ENCODE data around the gene PLXND1. TPM values are rescaled to one million over a fixed set of nuclear protein-coding genes. Genes with fewer than 3 reads are reported as not detected.

The PLXND1 gene
- polyA plus RNA-seq, 1 donor from 2014 or later = 0.05 TPM

DNA sequence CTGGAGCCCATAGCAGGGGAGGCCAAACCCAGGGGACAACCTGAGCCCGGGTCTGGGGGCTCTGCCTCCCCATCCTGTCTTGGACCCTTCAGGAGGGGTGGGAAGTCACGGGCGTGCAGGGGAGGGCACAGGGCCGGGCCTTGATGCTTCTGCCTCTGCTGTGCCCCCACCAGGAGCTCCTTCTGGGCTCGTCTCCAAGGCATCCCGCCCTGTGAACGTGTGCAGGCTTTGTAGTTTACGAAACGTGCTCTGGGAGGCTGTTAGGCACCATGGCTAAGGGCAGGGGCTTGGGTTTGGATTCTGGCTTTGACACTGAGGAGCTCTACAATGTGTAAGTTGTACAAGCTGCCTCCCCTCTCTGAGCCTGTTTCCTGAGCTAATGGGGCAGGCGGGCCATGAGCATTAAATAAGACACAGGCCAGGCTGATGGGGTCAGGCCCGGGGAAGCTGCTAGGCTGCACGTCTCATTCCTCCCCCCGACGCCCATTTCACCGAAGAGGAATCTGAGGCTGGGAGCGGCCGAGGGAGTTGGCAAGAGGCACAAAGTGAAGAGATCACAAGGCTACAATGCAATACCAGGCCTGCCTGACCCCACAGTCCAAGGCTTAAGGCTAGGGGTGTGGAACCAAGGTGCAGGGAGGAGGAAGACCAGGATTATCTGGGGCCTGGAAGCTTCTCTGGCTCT, 19.6 kb downstream of the PLXND1 start:
- Histone ChIP-seq H2AFZ (ENCODE audit: low read depth, low read length) (no peak overlapping the region), H3F3A (ENCODE audit: insufficient read depth, low read length, poor library complexity, severe bottlenecking) (no peaks in the 10 kb centered on the region), H3K4me2 (ENCODE audit: low read length) (no peak overlapping the region), H4K20me1 (ENCODE audit: insufficient read depth) (no peaks in the 10 kb centered on the region), H3K9me2 (ENCODE audit: insufficient read depth, low read length) (no peaks in the 10 kb centered on the region), H3K27me3 (ENCODE audit: insufficient read depth, low read depth, low read length) (no peaks in the 10 kb centered on the region), H3K36me3 (ENCODE audit: insufficient read depth, low read length) (no peaks in the 10 kb centered on the region), H3K27ac (ENCODE audit: low read length) (no peak overlapping the region), H3K9me3 (ENCODE audit: low read length) (no peaks in the 10 kb centered on the region), H3K9ac (ENCODE audit: low read length) (no peak overlapping the region), H3K79me2 (replicated peaks; ENCODE audit: insufficient read depth, low read length) (no peaks in the 10 kb centered on the region), H3K4me3 (ENCODE audit: low read length) (no peak overlapping the region)
- no peak for TF ChIP-seq EZH2 (IDR thresholded peaks at IDR 0.05; ENCODE audit: borderline replicate concordance, insufficient read depth, low read length, poor library complexity, severe bottlenecking)
- TF ChIP-seq EP300 (conservative IDR thresholded peaks at IDR 0.05; ENCODE audit: poor library complexity, severe bottlenecking) = no peak
- no peak for TF ChIP-seq POLR2AphosphoS5 (IDR thresholded peaks at IDR 0.05)
- no peak for TF ChIP-seq TAF1 (IDR thresholded peaks at IDR 0.05; ENCODE audit: low read depth)
- no peak for TF ChIP-seq RAD21 (conservative IDR thresholded peaks at IDR 0.05)
- TF ChIP-seq, protein P1, sequence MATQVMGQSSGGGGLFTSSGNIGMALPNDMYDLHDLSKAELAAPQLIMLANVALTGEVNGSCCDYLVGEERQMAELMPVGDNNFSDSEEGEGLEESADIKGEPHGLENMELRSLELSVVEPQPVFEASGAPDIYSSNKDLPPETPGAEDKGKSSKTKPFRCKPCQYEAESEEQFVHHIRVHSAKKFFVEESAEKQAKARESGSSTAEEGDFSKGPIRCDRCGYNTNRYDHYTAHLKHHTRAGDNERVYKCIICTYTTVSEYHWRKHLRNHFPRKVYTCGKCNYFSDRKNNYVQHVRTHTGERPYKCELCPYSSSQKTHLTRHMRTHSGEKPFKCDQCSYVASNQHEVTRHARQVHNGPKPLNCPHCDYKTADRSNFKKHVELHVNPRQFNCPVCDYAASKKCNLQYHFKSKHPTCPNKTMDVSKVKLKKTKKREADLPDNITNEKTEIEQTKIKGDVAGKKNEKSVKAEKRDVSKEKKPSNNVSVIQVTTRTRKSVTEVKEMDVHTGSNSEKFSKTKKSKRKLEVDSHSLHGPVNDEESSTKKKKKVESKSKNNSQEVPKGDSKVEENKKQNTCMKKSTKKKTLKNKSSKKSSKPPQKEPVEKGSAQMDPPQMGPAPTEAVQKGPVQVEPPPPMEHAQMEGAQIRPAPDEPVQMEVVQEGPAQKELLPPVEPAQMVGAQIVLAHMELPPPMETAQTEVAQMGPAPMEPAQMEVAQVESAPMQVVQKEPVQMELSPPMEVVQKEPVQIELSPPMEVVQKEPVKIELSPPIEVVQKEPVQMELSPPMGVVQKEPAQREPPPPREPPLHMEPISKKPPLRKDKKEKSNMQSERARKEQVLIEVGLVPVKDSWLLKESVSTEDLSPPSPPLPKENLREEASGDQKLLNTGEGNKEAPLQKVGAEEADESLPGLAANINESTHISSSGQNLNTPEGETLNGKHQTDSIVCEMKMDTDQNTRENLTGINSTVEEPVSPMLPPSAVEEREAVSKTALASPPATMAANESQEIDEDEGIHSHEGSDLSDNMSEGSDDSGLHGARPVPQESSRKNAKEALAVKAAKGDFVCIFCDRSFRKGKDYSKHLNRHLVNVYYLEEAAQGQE (IDR thresholded peaks at IDR 0.05; ENCODE audit: borderline replicate concordance) = no peak
- no peak for TF ChIP-seq SMC3 (conservative IDR thresholded peaks at IDR 0.05; ENCODE audit: poor library complexity)
- TF ChIP-seq MXI1 (conservative IDR thresholded peaks at IDR 0.05; ENCODE audit: poor library complexity, severe bottlenecking) = no peak
- TF ChIP-seq, protein P2, sequence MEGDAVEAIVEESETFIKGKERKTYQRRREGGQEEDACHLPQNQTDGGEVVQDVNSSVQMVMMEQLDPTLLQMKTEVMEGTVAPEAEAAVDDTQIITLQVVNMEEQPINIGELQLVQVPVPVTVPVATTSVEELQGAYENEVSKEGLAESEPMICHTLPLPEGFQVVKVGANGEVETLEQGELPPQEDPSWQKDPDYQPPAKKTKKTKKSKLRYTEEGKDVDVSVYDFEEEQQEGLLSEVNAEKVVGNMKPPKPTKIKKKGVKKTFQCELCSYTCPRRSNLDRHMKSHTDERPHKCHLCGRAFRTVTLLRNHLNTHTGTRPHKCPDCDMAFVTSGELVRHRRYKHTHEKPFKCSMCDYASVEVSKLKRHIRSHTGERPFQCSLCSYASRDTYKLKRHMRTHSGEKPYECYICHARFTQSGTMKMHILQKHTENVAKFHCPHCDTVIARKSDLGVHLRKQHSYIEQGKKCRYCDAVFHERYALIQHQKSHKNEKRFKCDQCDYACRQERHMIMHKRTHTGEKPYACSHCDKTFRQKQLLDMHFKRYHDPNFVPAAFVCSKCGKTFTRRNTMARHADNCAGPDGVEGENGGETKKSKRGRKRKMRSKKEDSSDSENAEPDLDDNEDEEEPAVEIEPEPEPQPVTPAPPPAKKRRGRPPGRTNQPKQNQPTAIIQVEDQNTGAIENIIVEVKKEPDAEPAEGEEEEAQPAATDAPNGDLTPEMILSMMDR (IDR thresholded peaks at IDR 0.05; ENCODE audit: poor library complexity, severe bottlenecking) = no peak

DNA sequence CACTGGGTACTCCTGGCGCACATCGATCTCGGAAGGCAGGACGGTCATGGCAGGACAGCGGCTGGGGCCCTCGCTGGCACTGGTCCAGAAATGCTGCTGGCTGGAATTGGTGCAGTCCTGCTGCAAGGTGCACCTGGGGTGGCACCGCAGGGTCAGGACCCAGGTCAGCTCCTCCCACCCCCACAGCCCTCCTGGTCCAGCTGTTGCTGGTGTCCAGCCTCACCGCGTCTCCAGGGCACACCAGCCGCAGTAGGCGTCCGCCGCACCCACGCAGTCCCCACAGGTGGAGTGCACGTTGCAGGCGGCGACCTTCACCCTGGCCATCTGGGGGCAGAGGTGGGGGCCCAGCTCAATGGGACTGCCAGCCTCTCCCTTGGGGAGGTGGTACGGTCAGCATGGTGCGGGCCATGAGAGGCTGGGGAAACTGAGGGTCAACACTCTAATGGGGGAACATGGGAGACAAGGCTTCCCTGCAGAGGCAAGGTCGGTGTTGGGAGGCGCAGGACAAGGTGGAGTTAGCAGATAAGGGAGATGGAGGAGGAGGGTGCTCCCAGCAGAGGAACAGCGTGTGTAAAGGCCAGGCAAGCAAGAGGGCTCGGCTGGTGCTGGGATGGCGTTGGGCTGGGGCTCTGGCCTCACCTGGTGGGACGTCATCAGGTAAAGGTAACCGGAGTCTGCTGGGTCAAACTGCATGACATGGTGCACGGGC, 20.4 kb downstream of the PLXND1 start:
- H3K27ac ChIP-seq (ENCODE audit: low read length) = no peak overlapping the region
- H2AFZ ChIP-seq (ENCODE audit: low read depth, low read length) = no peak overlapping the region
- H3K79me2 ChIP-seq (replicated peaks; ENCODE audit: insufficient read depth, low read length) = no peaks in the 10 kb centered on the region
- H3K9ac ChIP-seq (ENCODE audit: low read length) = no peak overlapping the region
- H3K9me2 ChIP-seq (ENCODE audit: insufficient read depth, low read length) = no peaks in the 10 kb centered on the region
- H3K4me2 ChIP-seq (ENCODE audit: low read length) = no peak overlapping the region
- H3K27me3 ChIP-seq (ENCODE audit: insufficient read depth, low read depth, low read length) = no peaks in the 10 kb centered on the region
- TF ChIP-seq MXI1 (conservative IDR thresholded peaks at IDR 0.05; ENCODE audit: poor library complexity, severe bottlenecking) (no peak), POLR2AphosphoS5 (IDR thresholded peaks at IDR 0.05) (no peak), EZH2 (IDR thresholded peaks at IDR 0.05; ENCODE audit: borderline replicate concordance, insufficient read depth, low read length, poor library complexity, severe bottlenecking) (no peak), EP300 (conservative IDR thresholded peaks at IDR 0.05; ENCODE audit: poor library complexity, severe bottlenecking) (no peak), SMC3 (conservative IDR thresholded peaks at IDR 0.05; ENCODE audit: poor library complexity) (no peak), TAF1 (IDR thresholded peaks at IDR 0.05; ENCODE audit: low read depth) (no peak), RAD21 (conservative IDR thresholded peaks at IDR 0.05) (no peak)
- TF ChIP-seq, protein P1 (IDR thresholded peaks at IDR 0.05; ENCODE audit: borderline replicate concordance) = no peak
- TF ChIP-seq, protein P2 (IDR thresholded peaks at IDR 0.05; ENCODE audit: poor library complexity, severe bottlenecking) = no peak
- H3K36me3 ChIP-seq (ENCODE audit: insufficient read depth, low read length) = no peaks in the 10 kb centered on the region
- H3K9me3 ChIP-seq (ENCODE audit: low read length) = no peaks in the 10 kb centered on the region
- no peaks in the 10 kb centered on the region for H3F3A ChIP-seq (ENCODE audit: insufficient read depth, low read length, poor library complexity, severe bottlenecking)
- H4K20me1 ChIP-seq (ENCODE audit: insufficient read depth) = no peaks in the 10 kb centered on the region
- H3K4me3 ChIP-seq (ENCODE audit: low read length) = no peak overlapping the region
